ENCODE results near the gene TOR1A.
"Not testable (repeated sequence)": the region's sequence is repeated elsewhere in the genome, so short reads cannot be mapped to it uniquely, and the experiment has no call there.

The TOR1A gene

GRCh38 chr9:129816501-129817435, 7.2 kb downstream of the TOR1A start:
- no peak for DNase-seq

- no peak for DNase-seq
Observed at GRCh38 chr9:129815278-129815677, 8.7 kb downstream of the TOR1A start.

- DNase-seq, result no peak
Observed at GRCh38 chr9:129814432-129815223, 9.3 kb downstream of the TOR1A start.

GRCh38 chr9:129813661-129814060, 10.3 kb downstream of the TOR1A start:
- DNase-seq, result no peak

GRCh38 chr9:129812385-129812784, 11.6 kb downstream of the TOR1A start:
- DNase-seq, result no peak

- DNase-seq, result no peak
Observed at GRCh38 chr9:129811967-129812363, 12.0 kb downstream of the TOR1A start.

- DNase-seq, result no peak
Observed at GRCh38 chr9:129810788-129811187, 13.1 kb downstream of the TOR1A start.

GRCh38 chr9:129810116-129810515, 13.8 kb downstream of the TOR1A start:
- DNase-seq, result no peak

GRCh38 chr9:129809346-129809745, 14.6 kb downstream of the TOR1A start:
- no peak for DNase-seq

- DNase-seq, result no peak
Observed at GRCh38 chr9:129806061-129806460, 17.9 kb downstream of the TOR1A start.

GRCh38 chr9:129803676-129804060, 20.3 kb downstream of the TOR1A start:
- no peak for DNase-seq

GRCh38 chr9:129802833-129803675, 20.9 kb downstream of the TOR1A start, which contains the start of gene TOR1B:
TSS of gene TOR1B (plus strand) at chr9:129803184. CDS start at chr9:129803213, 29 bp downstream.
- peak; percentile 94 for DNase-seq

GRCh38 chr9:129801504-129801903, 22.4 kb downstream of the TOR1A start:
- no peak for DNase-seq

GRCh38 chr9:129798973-129799372, 25.0 kb downstream of the TOR1A start:
- DNase-seq, result no peak

GRCh38 chr9:129796029-129796428, 27.9 kb downstream of the TOR1A start:
- not testable (repeated sequence) for DNase-seq

- DNase-seq, result no peak
Observed at GRCh38 chr9:129794549-129794948, 29.4 kb downstream of the TOR1A start.

GRCh38 chr9:129786481-129786880, 37.5 kb downstream of the TOR1A start:
- DNase-seq, result no peak

- no peak for DNase-seq
Observed at GRCh38 chr9:129785866-129786265, 38.1 kb downstream of the TOR1A start.

- not testable (repeated sequence) for DNase-seq
Observed at GRCh38 chr9:129784970-129785369, 39.0 kb downstream of the TOR1A start.

- DNase-seq, result peak; percentile 74
Observed at GRCh38 chr9:129783516-129784361, 40.2 kb downstream of the TOR1A start.

- peak; percentile 34 for DNase-seq
Observed at GRCh38 chr9:129781981-129782380, 42.0 kb downstream of the TOR1A start.

- DNase-seq, result no peak
Observed at GRCh38 chr9:129781131-129781530, 42.8 kb downstream of the TOR1A start.

All from fibroblast of upper back skin (primary cell).